Body of pancreas (tissue), 4 donors: ENCODE measurements around the gene CARNS1. TPM values are rescaled to one million over a fixed set of nuclear protein-coding genes. Genes with fewer than 3 reads are reported as not detected.

Experiments
- ATAC-seq: fragments of 150-250 bp; one replicate; pipeline ENCODE4 v1.9.1; 2016
- DNase-seq, 4 donors: peaks; one replicate each; pipeline ENCODE4 v3.0.0-alpha.2; 2019
- H3K27ac ChIP-seq, 4 donors: fragments of 200-600 bp; sonication (generic); 1 replicate in 3 of 4; 2 replicates in 1 of 4; pipeline versions ENCODE4 v1.5.1 to v1.6.1; 2016 to 2019; ENCODE audit warnings: mild to moderate bottlenecking in 1 of 4, mixed read lengths in 1 of 4, moderate library complexity in 1 of 4
- H3K27me3 ChIP-seq, 2 donors: fragments of 200-600 bp; sonication (generic); one replicate each; pipeline ENCODE4 v1.6.0; 2016; ENCODE audit warnings: mild to moderate bottlenecking in 1 of 2
- H3K36me3 ChIP-seq, 2 donors: fragments of 200-600 bp; sonication (generic); replicated peaks in 1 of 2; 2 replicates each; pipeline ENCODE4 v1.5.1; 2016; ENCODE audit warnings: low read depth in 2 of 2; ENCODE audit not compliant: insufficient read depth in 1 of 2
- H3K4me1 ChIP-seq: fragments of 200-600 bp; sonication (generic); one replicate; pipeline ENCODE4 v1.6.0; 2016
- H3K4me3 ChIP-seq, 2 donors: fragments of 200-600 bp; sonication (generic); 1 replicate in 1 of 2; 2 replicates in 1 of 2; pipeline ENCODE4 v1.5.1; 2016 to 2019
- H3K9me3 ChIP-seq, 3 donors: fragments of 200-600 bp; sonication (generic); 1 replicate in 2 of 3; 2 replicates in 1 of 3; pipeline ENCODE4 v1.5.1; 2016
- POLR2A ChIP-seq, 3 donors: fragments of 450-650 bp; IDR thresholded peaks; one replicate each; pipeline ENCODE4 v1.6.1; 2016; ENCODE audit warnings: antibody characterized with exemption in 3 of 3, mild to moderate bottlenecking in 2 of 3
- WGBS, 2 donors: methylation state at CpG; one replicate each; pipeline ENCODE4 v1.1.5; 2017; 5-methylcytosine and 5-hydroxymethylcytosine counted together
- intact Hi-C: fragments of 100-400 bp; cut with DNase I; formaldehyde crosslinking; loops from one replicate; pipeline ENCODE4 v1.15.1; 2023
- total RNA-seq, 2 donors: library from RNA; depleted of rRNA; stranded (reverse); fragments of >200 nt; gene quantifications; one replicate each; pipeline ENCODE4 v1.1.0, GENCODE V29; 2016
- TF ChIP-seq, protein P1 (sequence below), 7 experiments: fragments of 450-650 bp in 4 of 7; fragments of 200-600 bp in 3 of 7; sonication (generic) in 3 of 7; IDR thresholded peaks; one replicate each; pipeline ENCODE4 v1.5.1; 2016 to 2019; ENCODE audit warnings: antibody characterized with exemption in 7 of 7

The CARNS1 gene
- total RNA-seq, 2 donors from 2014 or later, result 2.1 to 2.6 TPM

DNA sequence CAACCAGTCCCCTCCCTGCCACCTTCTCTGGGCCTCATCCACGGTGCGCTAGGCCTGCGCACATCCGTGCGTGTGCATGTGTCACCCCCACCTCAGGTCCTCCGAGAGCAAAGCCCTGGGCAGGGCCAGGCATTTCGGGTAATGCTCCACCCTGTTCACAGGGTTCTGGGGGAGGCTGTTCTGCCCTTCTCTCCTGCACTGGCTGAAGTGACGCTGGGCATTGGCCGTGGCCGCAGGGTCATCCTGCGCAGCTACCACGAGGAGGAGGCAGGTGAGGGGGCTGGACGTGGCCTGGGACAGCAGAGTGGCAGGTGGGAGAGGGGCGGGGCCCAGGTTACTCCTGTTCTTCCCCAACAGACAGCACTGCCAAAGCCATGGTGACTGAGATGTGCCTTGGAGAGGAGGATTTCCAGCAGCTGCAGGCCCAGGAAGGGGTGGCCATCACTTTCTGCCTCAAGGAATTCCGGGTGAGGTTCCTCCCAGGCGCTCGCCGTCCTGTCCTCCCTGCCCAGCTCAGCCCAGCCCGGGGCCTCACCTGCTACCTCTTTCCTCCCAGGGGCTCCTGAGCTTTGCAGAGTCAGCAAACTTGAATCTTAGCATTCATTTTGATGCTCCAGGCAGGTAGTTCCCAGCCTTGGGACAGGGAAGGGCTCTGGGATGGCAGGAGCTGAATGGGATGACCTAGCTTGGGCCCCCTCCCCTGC lies 19.8 kb upstream of the CARNS1 start:
- Histone ChIP-seq H3K4me3 (no peak overlapping the region), H3K27me3 (no peaks in the 10 kb centered on the region), H3K36me3 (peaks cover 8 to 13% of the 10 kb centered on the region in 2 donors), H3K27ac (no peak overlapping the region), H3K9me3 (no peaks in the 10 kb centered on the region), H3K4me1 (peaks cover 36% of the 10 kb centered on the region)
- ATAC-seq, result no peak
- intact Hi-C loops, result no loop called here
- TF ChIP-seq, protein P1, sequence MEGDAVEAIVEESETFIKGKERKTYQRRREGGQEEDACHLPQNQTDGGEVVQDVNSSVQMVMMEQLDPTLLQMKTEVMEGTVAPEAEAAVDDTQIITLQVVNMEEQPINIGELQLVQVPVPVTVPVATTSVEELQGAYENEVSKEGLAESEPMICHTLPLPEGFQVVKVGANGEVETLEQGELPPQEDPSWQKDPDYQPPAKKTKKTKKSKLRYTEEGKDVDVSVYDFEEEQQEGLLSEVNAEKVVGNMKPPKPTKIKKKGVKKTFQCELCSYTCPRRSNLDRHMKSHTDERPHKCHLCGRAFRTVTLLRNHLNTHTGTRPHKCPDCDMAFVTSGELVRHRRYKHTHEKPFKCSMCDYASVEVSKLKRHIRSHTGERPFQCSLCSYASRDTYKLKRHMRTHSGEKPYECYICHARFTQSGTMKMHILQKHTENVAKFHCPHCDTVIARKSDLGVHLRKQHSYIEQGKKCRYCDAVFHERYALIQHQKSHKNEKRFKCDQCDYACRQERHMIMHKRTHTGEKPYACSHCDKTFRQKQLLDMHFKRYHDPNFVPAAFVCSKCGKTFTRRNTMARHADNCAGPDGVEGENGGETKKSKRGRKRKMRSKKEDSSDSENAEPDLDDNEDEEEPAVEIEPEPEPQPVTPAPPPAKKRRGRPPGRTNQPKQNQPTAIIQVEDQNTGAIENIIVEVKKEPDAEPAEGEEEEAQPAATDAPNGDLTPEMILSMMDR (IDR thresholded peaks at IDR 0.05), result no peak
- TF ChIP-seq POLR2A (IDR thresholded peaks at IDR 0.05), result no peak
- WGBS, 2 donors, result 92 to 93% methylated on average over 9 to 18 of the region's 19 CpGs
- no peak for DNase-seq

DNA sequence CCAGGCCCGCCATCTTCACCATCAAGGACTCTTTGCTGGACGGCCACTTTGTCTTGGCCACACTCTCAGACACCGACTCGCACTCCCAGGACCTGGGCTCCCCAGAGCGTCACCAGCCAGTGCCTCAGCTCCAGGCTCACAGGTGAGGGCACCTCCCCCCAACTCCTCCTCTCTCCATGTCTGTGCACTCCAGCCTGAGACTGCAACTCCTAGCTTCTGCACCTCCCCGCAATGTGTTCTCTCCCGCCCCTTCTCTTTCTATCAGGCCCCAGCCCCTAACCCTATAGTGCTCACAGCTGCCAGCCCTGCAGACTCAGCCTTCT lies 19.3 kb upstream of the CARNS1 start:
- TF ChIP-seq POLR2A (IDR thresholded peaks at IDR 0.05), result no peak
- TF ChIP-seq, protein P1 (IDR thresholded peaks at IDR 0.05), result no peak
- no peak overlapping the region for H3K4me3 ChIP-seq
- ATAC-seq (no peak), DNase-seq (no peak)
- intact Hi-C loops, result no loop called here
- H3K36me3 ChIP-seq, result peaks cover 8 to 13% of the 10 kb centered on the region in 2 donors
- WGBS, 2 donors, result 92 to 98% methylated on average over 6 to 7 of the region's 7 CpGs
- no peak overlapping the region for H3K27ac ChIP-seq
- peaks cover 36% of the 10 kb centered on the region for H3K4me1 ChIP-seq
- H3K9me3 ChIP-seq, result no peaks in the 10 kb centered on the region
- no peaks in the 10 kb centered on the region for H3K27me3 ChIP-seq

DNA sequence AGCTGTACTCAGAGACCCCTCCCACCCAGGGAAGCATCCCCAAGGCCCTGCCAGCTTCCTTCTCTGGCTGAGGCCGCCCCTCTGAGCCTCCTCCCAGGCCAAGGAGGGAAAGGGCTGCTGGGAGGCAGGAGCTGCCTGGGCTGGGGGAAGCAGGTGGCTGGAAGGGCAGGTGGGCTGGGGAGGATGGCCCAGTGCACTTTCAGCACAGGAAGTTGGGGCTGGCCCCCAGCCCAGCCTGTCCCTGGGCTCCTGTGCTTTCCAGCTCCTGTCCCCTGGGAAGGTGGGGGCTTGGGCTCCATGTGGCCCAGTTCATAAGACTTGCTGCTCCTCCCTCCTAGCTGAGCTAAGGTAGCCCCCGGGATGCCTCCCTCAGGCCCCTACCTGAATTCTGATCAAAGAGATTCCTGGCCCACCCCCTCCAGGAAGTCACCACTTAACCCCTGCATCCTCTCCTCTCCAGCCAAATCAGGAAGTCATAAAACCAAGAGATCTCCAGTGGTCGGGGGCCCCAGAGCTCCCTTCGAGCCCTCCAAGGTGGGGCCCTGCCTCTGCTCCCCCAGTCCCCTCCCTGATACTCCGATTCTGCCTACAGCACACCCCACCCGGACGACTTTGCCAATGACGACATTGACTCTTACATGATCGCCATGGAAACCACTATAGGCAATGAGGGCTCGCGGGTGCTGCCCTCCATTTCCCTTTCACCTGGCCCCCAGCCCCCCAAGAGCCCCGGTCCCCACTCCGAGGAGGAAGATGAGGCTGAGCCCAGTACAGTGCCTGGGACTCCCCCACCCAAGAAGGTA lies 18.7 kb upstream of the CARNS1 start:
- Histone ChIP-seq H3K36me3 (peaks cover 8 to 13% of the 10 kb centered on the region in 2 donors), H3K9me3 (no peaks in the 10 kb centered on the region), H3K27me3 (no peaks in the 10 kb centered on the region), H3K4me1 (peaks cover 34% of the 10 kb centered on the region), H3K4me3 (no peak overlapping the region), H3K27ac (no peak overlapping the region)
- DNase-seq (no peak), ATAC-seq (no peak)
- intact Hi-C loops, result no loop called here
- TF ChIP-seq POLR2A (IDR thresholded peaks at IDR 0.05), result no peak
- TF ChIP-seq, protein P1 (IDR thresholded peaks at IDR 0.05), result no peak
- 54 to 66% methylated on average over 12 to 13 of the region's 13 CpGs for WGBS, 2 donors

DNA sequence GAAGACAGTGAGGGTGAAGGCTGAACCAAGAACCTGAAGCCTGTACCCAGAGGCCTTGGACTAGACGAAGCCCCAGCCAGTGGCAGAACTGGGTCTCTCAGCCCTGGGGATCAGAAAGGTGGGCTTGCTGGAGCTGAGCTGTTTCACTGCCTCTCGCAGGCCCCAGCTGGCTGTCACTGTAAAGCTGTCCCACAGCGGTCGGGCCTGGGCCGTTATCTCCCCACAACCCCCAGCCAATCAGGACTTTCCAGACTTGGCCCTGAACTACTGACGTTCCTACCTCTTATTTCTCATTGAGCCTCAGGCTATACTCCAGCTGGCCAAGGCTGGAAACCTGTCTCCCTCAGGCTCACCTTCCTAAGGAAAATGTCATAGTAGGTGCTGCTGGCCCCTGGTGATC lies 17.9 kb upstream of the CARNS1 start:
- ATAC-seq, result no peak
- peaks cover 36% of the 10 kb centered on the region for H3K4me1 ChIP-seq
- no peak for DNase-seq
- no peaks in the 10 kb centered on the region for H3K9me3 ChIP-seq
- no peak overlapping the region for H3K4me3 ChIP-seq
- TF ChIP-seq, protein P1 (IDR thresholded peaks at IDR 0.05), result no peak
- TF ChIP-seq POLR2A (IDR thresholded peaks at IDR 0.05), result no peak
- intact Hi-C loops, result no loop called here
- H3K36me3 ChIP-seq, result peaks cover 8 to 13% of the 10 kb centered on the region in 2 donors
- no peak overlapping the region for H3K27ac ChIP-seq
- H3K27me3 ChIP-seq, result no peaks in the 10 kb centered on the region
- whole genome bisulfite sequencing, 2 donors, result 61 to 67% methylated on average over 6 of the region's 6 CpGs
